ENCODE measurements around the gene CFDP1. TPM values are rescaled to one million over a fixed set of nuclear protein-coding genes. Genes with fewer than 3 reads are reported as not detected.
A peak's percentile ranks its signal among the peaks of the same experiment; 100 is the strongest.
"Not testable (repeated sequence)": the region's sequence is repeated elsewhere in the genome, so short reads cannot be mapped to it uniquely, and the experiment has no call there.

CFDP1 gene
- total RNA-seq, 6 experiments from 2014 or later = 23.9 to 43.3 (median 36.0) TPM

DNA sequence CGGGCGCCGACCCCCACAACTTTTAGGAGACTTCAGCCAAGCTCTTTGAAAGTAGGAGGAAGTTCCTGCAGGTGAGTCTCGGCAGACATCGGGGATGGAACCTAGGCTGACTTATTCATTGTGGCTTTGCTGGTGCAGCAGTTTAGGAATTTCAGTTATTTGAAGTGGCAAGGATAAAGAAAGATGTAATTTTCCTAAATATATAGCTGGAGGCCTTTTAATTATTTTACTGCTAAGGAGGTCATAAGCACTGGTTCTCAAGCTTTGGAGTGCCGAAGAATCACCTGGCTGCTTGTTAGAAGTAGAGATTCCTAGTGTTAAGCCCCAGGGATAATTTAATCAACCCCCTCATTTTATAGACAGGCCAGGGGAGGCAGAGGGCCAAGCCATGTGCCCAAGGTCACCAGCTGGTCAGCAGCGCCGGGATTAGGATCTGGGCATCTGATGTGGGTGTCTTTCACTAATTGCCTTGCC is 152.9 kb downstream of the CFDP1 start:
- intact Hi-C loops (cut with DNase I) = no loop called here
- 78% methylated on average over 8 of the region's 8 CpGs for WGBS (ENCODE audit: insufficient coverage, low coverage, low lambda C conversion rate, missing lambda C conversion rate)

DNA sequence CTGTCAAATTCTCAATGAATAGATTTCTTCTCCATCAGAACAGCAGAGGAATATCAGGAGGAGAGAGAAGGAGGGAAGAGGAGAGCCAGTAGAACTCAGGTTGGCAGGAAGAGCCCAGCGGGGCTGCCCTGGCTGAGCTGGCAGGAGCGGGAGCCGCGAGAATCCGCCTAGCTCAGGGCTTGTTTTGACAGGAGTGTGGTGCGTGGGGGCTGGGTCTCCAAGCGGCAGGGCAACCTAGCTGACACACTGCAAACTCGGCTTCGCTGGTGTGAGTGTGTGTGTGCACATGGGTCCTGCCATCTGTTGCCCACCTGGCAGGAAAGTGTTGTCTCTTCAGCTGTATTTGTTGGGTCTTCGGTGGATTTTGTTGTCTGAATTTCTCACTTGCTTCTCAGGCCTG is 154.0 kb downstream of the CFDP1 start:
- Histone ChIP-seq H3K27ac (no peak overlapping the region), H3K4me1 (no peaks in the 10 kb centered on the region), H3K9me3 (no peaks in the 10 kb centered on the region), H3K4me3 (no peak overlapping the region), H3K27me3 (no peaks in the 10 kb centered on the region), H3K36me3 (no peaks in the 10 kb centered on the region)
- WGBS (ENCODE audit: insufficient coverage, low coverage, low lambda C conversion rate, missing lambda C conversion rate) = 41% methylated on average over 6 of the region's 10 CpGs
- intact Hi-C loops (cut with DNase I) = no loop called here
- ATAC-seq = peak; percentile 74 to 89 (median 88)
- peak in 1 of 3 donors; percentile 47 for DNase-seq
- TF ChIP-seq POLR2A (IDR thresholded peaks at IDR 0.05) (no peak), CTCF (IDR thresholded peaks at IDR 0.05) (no peak)

More for the DNA sequence above, 152.9 kb downstream of the CFDP1 start:
- DNase-seq (no peak), ATAC-seq (peak in 1 of 4 donors; percentile 32)
- Histone ChIP-seq H3K4me1 (no peaks in the 10 kb centered on the region), H3K9me3 (no peaks in the 10 kb centered on the region), H3K27me3 (no peaks in the 10 kb centered on the region), H3K36me3 (no peaks in the 10 kb centered on the region), H3K4me3 (no peak overlapping the region), H3K27ac (no peak overlapping the region)
- TF ChIP-seq POLR2A (IDR thresholded peaks at IDR 0.05) (no peak), CTCF (IDR thresholded peaks at IDR 0.05) (no peak)

DNA sequence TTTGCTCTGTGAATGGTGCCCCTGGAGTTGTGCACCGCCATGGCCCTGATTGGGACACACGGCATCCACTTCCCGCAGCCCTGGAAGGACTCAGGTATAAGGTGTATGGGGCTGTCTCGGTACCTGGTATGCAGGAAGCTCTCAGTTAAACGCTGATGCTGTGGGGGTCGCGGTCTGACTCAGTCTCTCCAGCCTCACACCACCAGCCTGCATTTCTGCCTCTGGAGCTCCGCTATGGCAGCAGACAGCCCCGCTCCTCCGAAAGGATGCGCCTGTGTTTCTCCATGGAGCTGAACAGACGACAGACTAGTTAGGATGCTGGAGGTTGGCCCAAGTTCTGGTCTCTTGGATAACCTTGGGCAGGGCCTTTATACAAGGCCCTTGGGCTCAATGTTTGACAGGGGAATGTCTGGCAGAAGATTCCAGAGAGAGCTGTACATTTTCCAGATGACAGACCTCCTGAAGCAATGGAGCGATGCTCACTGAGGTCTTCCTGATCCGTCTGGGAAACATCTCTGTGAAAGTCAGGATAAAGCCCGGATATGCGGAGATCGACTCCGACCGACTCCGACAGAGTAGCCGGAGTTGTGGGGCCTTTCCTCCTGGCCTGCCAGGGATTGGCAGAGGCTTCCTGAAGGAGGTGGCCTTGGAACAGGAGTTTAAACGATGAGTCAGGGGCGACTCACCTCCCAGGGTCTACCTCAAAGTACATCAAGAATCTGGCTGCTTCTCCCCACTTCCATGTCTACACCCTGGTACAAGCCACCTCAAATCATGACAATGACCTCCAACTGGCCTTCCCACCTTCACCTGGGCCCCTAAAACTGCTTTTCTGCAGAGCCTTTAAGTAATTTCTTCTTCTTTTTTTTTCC is 160.0 kb downstream of the CFDP1 start:
- Histone ChIP-seq H3K27ac (no peak overlapping the region), H3K27me3 (no peaks in the 10 kb centered on the region), H3K4me3 (no peak overlapping the region), H3K9me3 (no peaks in the 10 kb centered on the region), H3K4me1 (no peaks in the 10 kb centered on the region), H3K36me3 (no peaks in the 10 kb centered on the region)
- DNase-seq = no peak
- peak in 1 of 4 donors; percentile 54 for ATAC-seq
- 72% methylated on average over 3 of the region's 23 CpGs for WGBS (ENCODE audit: insufficient coverage, low coverage, low lambda C conversion rate, missing lambda C conversion rate)
- intact Hi-C loops (cut with DNase I) = no loop called here
- no peak for TF ChIP-seq POLR2A (IDR thresholded peaks at IDR 0.05)
- no peak for TF ChIP-seq CTCF (IDR thresholded peaks at IDR 0.05)

DNA sequence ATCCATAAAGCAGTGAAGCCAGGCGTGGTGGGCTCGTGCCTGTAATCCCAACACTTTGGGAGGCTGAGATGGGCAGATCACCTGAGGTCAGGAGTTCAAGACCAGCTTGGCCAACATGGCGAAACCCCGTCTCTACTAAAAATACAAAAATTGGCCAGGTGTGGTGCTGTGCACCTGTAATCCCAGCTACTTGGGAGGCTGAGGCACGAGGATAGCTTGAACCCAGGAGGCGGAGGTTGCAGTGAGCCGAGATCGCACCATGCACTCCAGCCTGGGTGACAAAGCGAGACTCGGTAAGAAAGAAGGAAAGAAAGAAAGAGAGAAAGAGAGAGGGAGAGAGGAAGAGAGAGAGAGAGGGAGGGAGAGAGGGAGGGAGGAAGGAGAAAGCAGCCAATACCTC is 160.7 kb downstream of the CFDP1 start:
- not testable (repeated sequence) for ATAC-seq

DNA sequence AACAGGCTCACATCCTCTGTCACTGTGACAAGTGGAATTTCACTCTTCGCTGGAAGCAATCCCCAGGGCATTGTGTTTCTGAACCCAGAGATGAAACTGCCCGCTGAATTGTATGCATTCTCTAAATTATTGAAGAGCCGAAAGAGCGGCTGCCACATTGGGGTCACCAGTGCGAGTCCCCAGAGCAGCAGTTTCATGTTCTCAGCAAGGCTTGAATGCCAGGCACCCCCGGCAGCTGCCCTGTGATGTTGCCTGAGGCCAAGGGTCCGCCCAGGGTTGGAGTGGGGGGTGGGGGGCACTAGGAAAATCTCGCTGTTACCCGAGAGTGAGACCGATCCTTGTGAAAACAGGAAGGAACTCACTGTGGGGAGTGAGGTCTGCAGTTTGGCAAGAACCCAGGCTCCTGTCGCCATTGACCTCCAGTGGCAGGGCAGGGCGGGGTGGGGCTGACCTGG is 161.2 kb downstream of the CFDP1 start:
- Histone ChIP-seq H3K4me1 (no peaks in the 10 kb centered on the region), H3K27me3 (no peaks in the 10 kb centered on the region), H3K27ac (no peak overlapping the region), H3K9me3 (no peaks in the 10 kb centered on the region), H3K36me3 (no peaks in the 10 kb centered on the region), H3K4me3 (no peak overlapping the region)
- intact Hi-C loops (cut with DNase I) = no loop called here
- TF ChIP-seq CTCF (IDR thresholded peaks at IDR 0.05) = no peak
- no peak for TF ChIP-seq POLR2A (IDR thresholded peaks at IDR 0.05)
- no peak for ATAC-seq
- DNase-seq = no peak
- WGBS (ENCODE audit: insufficient coverage, low coverage, low lambda C conversion rate, missing lambda C conversion rate) = 67% methylated on average over 5 of the region's 12 CpGs

More for the DNA sequence above, 160.7 kb downstream of the CFDP1 start:
- H3K27ac ChIP-seq; H3K4me1 ChIP-seq; DNase-seq; H3K36me3 ChIP-seq; H3K27me3 ChIP-seq; H3K4me3 ChIP-seq; intact Hi-C loops (cut with DNase I); H3K9me3 ChIP-seq: not testable (repeated sequence)
- 86% methylated on average over 8 of the region's 10 CpGs for WGBS (ENCODE audit: insufficient coverage, low coverage, low lambda C conversion rate, missing lambda C conversion rate)
